Spleen (tissue), 11 donors: Measurements from ENCODE around the gene PDE3A. TPM values are rescaled to one million over a fixed set of nuclear protein-coding genes. Genes with fewer than 3 reads are reported as not detected.

Experiments
- DNase-seq: peaks from one replicate; pipeline ENCODE4 v3.0.0-alpha.2; 2020
- H3K27ac ChIP-seq, 8 donors: fragments of 200-600 bp; sonication (generic) in 7 of 8; 1 replicate in 4 of 8; 2 replicates in 4 of 8; pipeline versions ENCODE4 v1.5.0 to v1.8.0; 2016 to 2021; ENCODE audit warnings: inconsistent platforms in 4 of 8, mild to moderate bottlenecking in 4 of 8, moderate library complexity in 1 of 8
- H3K27me3 ChIP-seq, 7 donors: fragments of 200-600 bp; sonication (generic) in 6 of 7; replicated peaks in 1 of 7; 1 replicate in 4 of 7; 2 replicates in 3 of 7; pipeline versions ENCODE4 v1.5.0 to v1.8.0; 2016 to 2021; ENCODE audit warnings: inconsistent platforms in 3 of 7, mild to moderate bottlenecking in 1 of 7
- H3K36me3 ChIP-seq, 6 donors: fragments of 200-600 bp; sonication (generic) in 5 of 6; 1 replicate in 4 of 6; 2 replicates in 2 of 6; pipeline versions ENCODE4 v1.5.0 to v1.8.0; 2016 to 2021; ENCODE audit warnings: inconsistent platforms in 2 of 6
- H3K4me1 ChIP-seq, 6 donors: fragments of 200-600 bp; sonication (generic) in 5 of 6; 1 replicate in 3 of 6; 2 replicates in 3 of 6; pipeline versions ENCODE4 v1.5.0 to v1.8.0; 2016 to 2021; ENCODE audit warnings: inconsistent platforms in 3 of 6
- H3K4me3 ChIP-seq, 8 donors: fragments of 200-600 bp; sonication (generic) in 7 of 8; 1 replicate in 4 of 8; 2 replicates in 4 of 8; pipeline versions ENCODE4 v1.5.0 to v1.8.0; 2016 to 2021; ENCODE audit warnings: inconsistent platforms in 4 of 8, mild to moderate bottlenecking in 4 of 8, moderate library complexity in 2 of 8
- H3K9me3 ChIP-seq, 8 donors: fragments of 200-600 bp; sonication (generic) in 7 of 8; 1 replicate in 4 of 8; 2 replicates in 4 of 8; pipeline versions ENCODE4 v1.5.0 to v1.8.0; 2016 to 2021; ENCODE audit warnings: inconsistent platforms in 4 of 8
- CTCF ChIP-seq, 11 experiments: fragments of 200-600 bp in 7 of 11; fragments of 450-650 bp in 4 of 11; sonication (generic) in 4 of 11; IDR thresholded peaks in 8 of 11; conservative IDR thresholded peaks in 3 of 11; 1 replicate in 7 of 11; 2 replicates in 4 of 11; pipeline versions ENCODE4 v1.4.0 to v1.8.0; 2016 to 2021; ENCODE audit warnings: antibody characterized with exemption in 11 of 11, inconsistent platforms in 4 of 11, mild to moderate bottlenecking in 1 of 11
- POLR2A ChIP-seq, 3 donors: fragments of 450-650 bp; IDR thresholded peaks; one replicate each; pipeline ENCODE4 v1.5.1; 2017; ENCODE audit warnings: antibody characterized with exemption in 3 of 3, mild to moderate bottlenecking in 1 of 3
- POLR2AphosphoS5 ChIP-seq, 3 donors: sonication (generic); formaldehyde crosslinking; IDR thresholded peaks; one replicate each; pipeline ENCODE4 v1.5.1; 2017; ENCODE audit warnings: antibody characterized with exemption in 3 of 3
- WGBS, 5 donors: extraction: QIAGEN DNeasy Blood & Tissue Kit in 3 of 5; methylation state at CpG; one replicate each; pipeline versions ENCODE4 v1.1.5 to v1.1.7; 2013 to 2018; 5-methylcytosine and 5-hydroxymethylcytosine counted together
- intact Hi-C: fragments of 100-400 bp; cut with DNase I; formaldehyde crosslinking; loops from one replicate; pipeline ENCODE4 v1.15.0; 2023; ENCODE audit warnings: low total_unique reads
- polyA plus RNA-seq, 3 donors: library from polyadenylated mRNA; stranded (reverse); fragments of 200-250 nt; gene quantifications; one replicate each; pipeline ENCODE4 v1.2.1, GENCODE V29; 2013
- total RNA-seq, 7 donors: library from RNA; depleted of rRNA in 3 of 7; stranded (reverse); fragments of >200 nt in 3 of 7; fragmentation: NEBNext Ultra II Directional in 4 of 7; extraction: Animal tissue kit (Norgen Biotek cat#: 25700) in 4 of 7; gene quantifications; one replicate each; pipeline versions ENCODE4 v1.1.0 to v1.2.1, GENCODE V29; 2016 to 2021
- donor health status: healthy with polysubstance abuse.
- donor health status: DM: no; HTN: no; CAD: no; lungs with moderate emphysema.
- donor health status: DM: no; HTN: no; CAD: no.
- donor health status: Bipolar disorder and iron deficiency.
- donor health status: healthy.
- donor health status: DM: no; HTN: no; CAD: no.
- donor health status: DM: yes; HTN: yes; CAD: no.

PDE3A gene
- total and polyA plus RNA-seq, 10 donors: 0.57 to 10.1 (median 7.5) TPM

- no peaks in the 10 kb centered on the region for H3K36me3 ChIP-seq
- H3K27ac ChIP-seq: no peak within 1 kb of the TSS
- 54 to 72% (median 63%) methylated on average over 6 of the region's 6 CpGs for WGBS, 5 donors
- H3K27me3 ChIP-seq: no peaks in the 10 kb centered on the region
- DNase-seq: no peak
- H3K4me1 ChIP-seq: no peaks in the 10 kb centered on the region
- intact Hi-C loops: no loop called here
- no peak within 1 kb of the TSS for H3K4me3 ChIP-seq
- H3K9me3 ChIP-seq: no peaks in the 10 kb centered on the region
- TF ChIP-seq POLR2AphosphoS5 (IDR thresholded peaks at IDR 0.05) (no peak), CTCF (IDR thresholded peaks at IDR 0.05 in 8 of 11, conservative IDR thresholded peaks at IDR 0.05 in 3 of 11) (no peak), POLR2A (IDR thresholded peaks at IDR 0.05) (no peak)
Measured at GRCh38 chr12:20695232-20695631, 326.9 kb downstream of the PDE3A start, which contains the start of gene SLCO1C1. Gene SLCO1C1, plus strand, starts transcription at chr12:20695332. Its CDS starts 4,245 bp downstream, at chr12:20699577.

GRCh38 chr12:20696181-20696905, 328.0 kb downstream of the PDE3A start:
- TF ChIP-seq POLR2AphosphoS5 (IDR thresholded peaks at IDR 0.05): no peak
- no peak for TF ChIP-seq CTCF (IDR thresholded peaks at IDR 0.05 in 8 of 11, conservative IDR thresholded peaks at IDR 0.05 in 3 of 11)
- no peak for TF ChIP-seq POLR2A (IDR thresholded peaks at IDR 0.05)
- intact Hi-C loops: no loop called here
- no peaks in the 10 kb centered on the region for H3K36me3 ChIP-seq
- H3K27ac ChIP-seq: no peak overlapping the region
- no peaks in the 10 kb centered on the region for H3K9me3 ChIP-seq
- no peak for DNase-seq
- H3K4me3 ChIP-seq: no peak overlapping the region
- H3K4me1 ChIP-seq: no peaks in the 10 kb centered on the region
- 81 to 87% (median 85%) methylated on average over 7 of the region's 7 CpGs for WGBS, 5 donors
- no peaks in the 10 kb centered on the region for H3K27me3 ChIP-seq

GRCh38 chr12:20701106-20701505, 332.8 kb downstream of the PDE3A start:
- WGBS, 5 donors: 62 to 74% (median 64%) methylated on average over 1 of the region's 1 CpG
- Histone ChIP-seq H3K27me3 (no peaks in the 10 kb centered on the region), H3K36me3 (no peaks in the 10 kb centered on the region), H3K4me1 (no peaks in the 10 kb centered on the region), H3K27ac (no peak overlapping the region), H3K4me3 (no peak overlapping the region), H3K9me3 (no peaks in the 10 kb centered on the region)
- intact Hi-C loops: no loop called here
- DNase-seq: no peak
- TF ChIP-seq POLR2A (IDR thresholded peaks at IDR 0.05) (no peak), POLR2AphosphoS5 (IDR thresholded peaks at IDR 0.05) (no peak), CTCF (IDR thresholded peaks at IDR 0.05 in 8 of 11, conservative IDR thresholded peaks at IDR 0.05 in 3 of 11) (no peak)

GRCh38 chr12:20704860-20705259, 336.5 kb downstream of the PDE3A start:
- no peaks in the 10 kb centered on the region for H3K27me3 ChIP-seq
- no peak for DNase-seq
- TF ChIP-seq POLR2AphosphoS5 (IDR thresholded peaks at IDR 0.05) (no peak), POLR2A (IDR thresholded peaks at IDR 0.05) (no peak), CTCF (IDR thresholded peaks at IDR 0.05 in 8 of 11, conservative IDR thresholded peaks at IDR 0.05 in 3 of 11) (no peak)
- no peak overlapping the region for H3K4me3 ChIP-seq
- H3K27ac ChIP-seq: no peak overlapping the region
- intact Hi-C loops: no loop called here
- 56 to 68% (median 59%) methylated on average over 6 of the region's 6 CpGs for WGBS, 5 donors
- no peaks in the 10 kb centered on the region for H3K4me1 ChIP-seq
- H3K9me3 ChIP-seq: no peaks in the 10 kb centered on the region
- no peaks in the 10 kb centered on the region for H3K36me3 ChIP-seq
